ENCODE measurements around the gene CDC6.
"Not testable (repeated sequence)": the region's sequence is repeated elsewhere in the genome, so short reads cannot be mapped to it uniquely, and the experiment has no call there.

The CDC6 gene

DNA sequence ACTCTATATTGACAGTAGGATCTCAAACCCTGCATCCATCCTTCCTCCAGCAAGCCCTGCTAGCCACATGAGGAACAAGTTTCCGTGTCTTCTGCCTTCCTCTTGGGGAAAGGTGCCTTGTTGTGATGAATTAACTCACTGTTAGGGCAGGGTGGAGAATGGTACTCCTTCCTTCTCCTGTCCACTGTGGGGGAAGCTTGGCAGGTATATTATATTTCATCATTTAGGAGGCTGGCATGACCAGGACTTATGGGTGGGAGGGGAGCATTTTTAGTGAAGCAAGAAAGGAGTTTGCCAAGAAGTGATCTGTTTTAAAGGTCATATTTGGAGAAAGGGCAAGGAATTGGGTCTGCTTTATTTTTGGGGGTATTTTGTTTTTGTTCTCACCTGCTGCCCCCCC is 9.3 kb upstream of the CDC6 start:
- Mint-ChIP-seq H3K4me1 (peaks cover 39% of the 10 kb centered on the region), H3K4me3 (no peak overlapping the region), H3K9me3 (no peaks in the 10 kb centered on the region), H3K36me3 (peaks cover 98% of the 10 kb centered on the region), H3K27ac (peak overlapping the region; percentile 51)
- ATAC-seq (no peak), DNase-seq (ENCODE audit: low spot score in 2 of 2) (no peak)

DNA sequence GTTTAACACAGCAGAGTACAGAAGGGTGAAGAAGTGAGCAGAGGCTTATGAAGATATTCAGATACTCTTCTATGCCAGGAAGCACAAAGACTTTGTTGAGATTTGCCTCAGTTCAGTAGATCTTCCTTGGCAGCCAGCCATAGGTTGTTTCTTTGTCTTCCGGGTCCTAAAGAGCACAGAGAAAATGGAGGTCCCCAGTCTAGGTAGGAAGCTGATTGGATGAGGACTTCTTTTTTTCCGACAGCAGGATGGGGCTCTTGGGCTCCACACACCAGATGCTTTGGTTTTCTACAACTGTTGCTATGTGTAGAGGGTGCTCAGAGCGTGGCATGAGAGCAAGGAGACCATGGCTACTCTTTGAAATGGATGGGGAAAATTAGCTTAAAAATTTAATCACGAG is 8.3 kb upstream of the CDC6 start:
- Mint-ChIP-seq H3K27ac (peak overlapping the region; percentile 51), H3K4me1 (peaks cover 48% of the 10 kb centered on the region), H3K4me3 (no peak overlapping the region), H3K9me3 (no peaks in the 10 kb centered on the region), H3K36me3 (peaks cover 97% of the 10 kb centered on the region)
- no peak for ATAC-seq
- no peak for DNase-seq (ENCODE audit: low spot score in 2 of 2)

- DNase-seq (ENCODE audit: low spot score in 2 of 2) (peak in 1 of 2 donors; percentile 67), ATAC-seq (peak; percentile 14)
- Mint-ChIP-seq H3K36me3 (peaks cover 75% of the 10 kb centered on the region), H3K9me3 (no peaks in the 10 kb centered on the region), H3K4me1 (peaks cover 51% of the 10 kb centered on the region), H3K27ac (peak overlapping the region; percentile 4), H3K4me3 (peak overlapping the region; percentile 30)
These were observed 6.0 kb upstream of the CDC6 start for GRCh38 chr17:40281663-40282062.

DNA sequence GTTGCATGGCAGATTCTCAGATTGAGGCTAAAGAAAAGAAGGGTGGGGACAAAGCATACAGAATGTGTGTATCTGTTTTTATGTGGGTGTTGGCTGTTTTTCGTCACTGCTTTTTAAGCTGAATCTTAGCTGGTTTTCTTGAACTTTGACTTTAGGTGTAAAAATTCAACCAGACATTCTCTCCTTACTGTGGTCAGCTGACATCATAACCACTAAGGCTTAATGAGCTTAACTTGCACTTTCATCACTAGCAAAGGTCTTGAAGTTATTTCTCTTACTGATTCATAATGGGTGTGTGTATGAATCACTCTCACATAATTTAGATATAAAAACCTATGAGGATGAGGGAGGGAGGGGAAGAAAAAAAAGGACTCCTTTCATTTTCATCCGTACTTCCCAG is 4.0 kb upstream of the CDC6 start:
- Mint-ChIP-seq H3K4me1 (peaks cover 56% of the 10 kb centered on the region), H3K9me3 (no peaks in the 10 kb centered on the region), H3K36me3 (peaks cover 72% of the 10 kb centered on the region), H3K4me3 (peak overlapping the region; percentile 62), H3K27ac (peak overlapping the region; percentile 60)
- no peak for DNase-seq (ENCODE audit: low spot score in 2 of 2)
- peak; percentile 77 for ATAC-seq

- Mint-ChIP-seq H3K4me3 (peak overlapping the region; percentile 62), H3K36me3 (peaks cover 72% of the 10 kb centered on the region), H3K4me1 (peaks cover 59% of the 10 kb centered on the region), H3K27ac (peak overlapping the region; percentile 60), H3K9me3 (no peaks in the 10 kb centered on the region)
- DNase-seq (ENCODE audit: low spot score in 2 of 2) (no peak), ATAC-seq (no peak)
These were observed 3.5 kb upstream of the CDC6 start for GRCh38 chr17:40284085-40284713.

DNA sequence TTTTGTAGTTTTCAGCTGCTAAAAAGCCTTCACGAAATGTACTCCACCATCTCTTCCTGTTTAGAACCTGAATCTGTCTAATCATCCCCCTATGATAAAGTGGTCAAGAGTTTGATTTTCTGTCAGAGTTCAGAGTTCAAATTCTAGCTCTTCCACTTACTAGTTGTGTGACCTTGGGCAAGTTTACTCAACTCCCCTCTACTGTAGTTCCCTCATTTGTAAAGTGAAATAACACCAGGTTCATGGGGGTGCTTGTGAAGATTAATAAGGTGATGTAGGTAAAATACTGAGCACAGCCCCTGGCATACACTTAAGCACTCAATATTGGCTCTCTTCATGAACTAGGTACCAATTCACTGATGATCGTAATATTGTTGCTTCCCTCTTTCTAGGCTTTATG is 1.2 kb upstream of the CDC6 start:
- Mint-ChIP-seq H3K4me1 (peaks cover 62% of the 10 kb centered on the region), H3K9me3 (no peaks in the 10 kb centered on the region)

DNA sequence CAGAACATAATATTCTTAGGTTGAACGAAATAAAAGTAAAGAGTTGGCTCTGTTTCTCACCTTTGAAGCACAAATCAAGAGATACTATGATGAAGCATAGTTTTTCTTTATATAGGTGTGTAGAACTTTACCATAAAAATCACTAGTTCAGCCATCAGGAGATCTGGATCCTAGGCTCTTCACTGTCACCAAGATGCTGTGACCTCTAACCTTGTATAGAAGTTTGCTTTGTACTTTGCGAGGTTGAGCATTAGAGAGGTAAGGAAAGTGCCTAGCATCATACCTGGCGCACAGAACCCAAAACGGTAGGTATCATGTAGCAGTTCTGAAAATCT is 553 bp upstream of the CDC6 start:
- peak overlapping the region; percentile 97 for H3K4me3 Mint-ChIP-seq

More for the DNA sequence above, 1.2 kb upstream of the CDC6 start:
- peaks cover 72% of the 10 kb centered on the region for H3K36me3 Mint-ChIP-seq
- no peak overlapping the region for H3K4me3 Mint-ChIP-seq
- ATAC-seq (no peak), DNase-seq (ENCODE audit: low spot score in 2 of 2) (no peak)
- H3K27ac Mint-ChIP-seq: no peak overlapping the region

DNA sequence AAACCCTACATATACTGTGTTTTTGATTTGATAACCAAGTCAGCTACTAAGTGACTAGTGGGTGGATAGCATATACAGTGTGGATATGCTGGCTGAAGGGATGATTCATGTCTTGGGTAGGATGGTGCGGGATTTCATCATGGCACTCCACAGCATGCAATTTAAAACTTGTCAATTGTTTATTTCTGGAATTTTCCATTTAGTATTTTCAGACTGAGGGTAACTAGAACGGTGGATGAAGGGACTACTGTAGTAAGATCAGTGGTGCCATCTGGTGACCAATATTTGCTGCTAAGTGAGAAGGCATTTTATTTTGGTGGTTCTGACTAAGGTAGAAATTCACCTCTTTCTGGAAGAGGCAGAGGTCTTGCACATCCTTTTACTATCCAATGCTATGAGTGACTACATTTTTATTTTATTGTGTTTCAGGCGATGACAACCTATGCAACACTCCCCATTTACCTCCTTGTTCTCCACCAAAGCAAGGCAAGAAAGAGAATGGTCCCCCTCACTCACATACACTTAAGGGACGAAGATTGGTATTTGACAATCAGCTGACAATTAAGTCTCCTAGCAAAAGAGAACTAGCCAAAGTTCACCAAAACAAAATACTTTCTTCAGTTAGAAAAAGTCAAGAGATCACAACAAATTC is 3.1 kb downstream of the CDC6 start:
- Mint-ChIP-seq H3K36me3 (peaks cover 89% of the 10 kb centered on the region), H3K4me1 (peaks cover 38% of the 10 kb centered on the region), H3K9me3 (no peaks in the 10 kb centered on the region), H3K27ac (no peak overlapping the region), H3K4me3 (no peak overlapping the region)
- ATAC-seq (no peak), DNase-seq (ENCODE audit: low spot score in 2 of 2) (no peak)

More for the DNA sequence above, 553 bp upstream of the CDC6 start:
- H3K27ac Mint-ChIP-seq: peak overlapping the region; percentile 98
- DNase-seq (ENCODE audit: low spot score in 2 of 2) (no peak), ATAC-seq (no peak)
- H3K36me3 Mint-ChIP-seq: peaks cover 72% of the 10 kb centered on the region
- H3K4me1 Mint-ChIP-seq: peaks cover 55% of the 10 kb centered on the region
- no peaks in the 10 kb centered on the region for H3K9me3 Mint-ChIP-seq

DNA sequence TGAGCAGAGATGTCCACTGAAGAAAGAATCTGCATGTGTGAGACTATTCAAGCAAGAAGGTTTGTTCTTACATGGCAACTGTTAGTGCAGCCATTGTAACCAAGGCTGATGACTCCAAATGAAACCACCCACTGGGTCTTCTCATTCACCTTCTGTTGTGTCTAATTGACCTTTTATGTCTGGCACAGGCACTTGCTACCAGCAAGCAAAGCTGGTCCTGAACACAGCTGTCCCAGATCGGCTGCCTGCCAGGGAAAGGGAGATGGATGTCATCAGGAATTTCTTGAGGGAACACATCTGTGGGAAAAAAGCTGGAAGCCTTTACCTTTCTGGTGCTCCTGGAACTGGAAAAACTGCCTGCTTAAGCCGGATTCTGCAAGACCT is 3.6 kb downstream of the CDC6 start:
- ATAC-seq (no peak), DNase-seq (ENCODE audit: low spot score in 2 of 2) (no peak)
- Mint-ChIP-seq H3K9me3 (no peaks in the 10 kb centered on the region), H3K4me1 (peaks cover 43% of the 10 kb centered on the region), H3K36me3 (peaks cover 94% of the 10 kb centered on the region), H3K4me3 (no peak overlapping the region), H3K27ac (no peak overlapping the region)

GRCh38 chr17:40293363-40293762 is 5.7 kb downstream of the CDC6 start:
- no peak for DNase-seq (ENCODE audit: low spot score in 2 of 2)
- peak overlapping the region; percentile 39 for H3K27ac Mint-ChIP-seq

GRCh38 chr17:40295488-40296436 is 8.1 kb downstream of the CDC6 start:
- H3K27ac Mint-ChIP-seq: peak overlapping the region; percentile 35

More at GRCh38 chr17:40293363-40293762, 5.7 kb downstream of the CDC6 start:
- no peak overlapping the region for H3K4me3 Mint-ChIP-seq
- no peaks in the 10 kb centered on the region for H3K9me3 Mint-ChIP-seq
- no peak for ATAC-seq
- H3K4me1 Mint-ChIP-seq: peaks cover 28% of the 10 kb centered on the region
- H3K36me3 Mint-ChIP-seq: peaks cover 100% of the 10 kb centered on the region

GRCh38 chr17:40297511-40297910 is 9.8 kb downstream of the CDC6 start:
- Mint-ChIP-seq H3K9me3 (no peaks in the 10 kb centered on the region), H3K4me1 (peaks cover 9% of the 10 kb centered on the region), H3K4me3 (no peak overlapping the region), H3K27ac (no peak overlapping the region), H3K36me3 (peaks cover 100% of the 10 kb centered on the region)
- ATAC-seq (no peak), DNase-seq (ENCODE audit: low spot score in 2 of 2) (no peak)

More at GRCh38 chr17:40295488-40296436, 8.1 kb downstream of the CDC6 start:
- H3K9me3 Mint-ChIP-seq: no peaks in the 10 kb centered on the region
- H3K4me3 Mint-ChIP-seq: no peak overlapping the region
- DNase-seq (ENCODE audit: low spot score in 2 of 2): no peak
- H3K36me3 Mint-ChIP-seq: peaks cover 100% of the 10 kb centered on the region
- H3K4me1 Mint-ChIP-seq: peaks cover 15% of the 10 kb centered on the region
- ATAC-seq: peak; percentile 95

DNA sequence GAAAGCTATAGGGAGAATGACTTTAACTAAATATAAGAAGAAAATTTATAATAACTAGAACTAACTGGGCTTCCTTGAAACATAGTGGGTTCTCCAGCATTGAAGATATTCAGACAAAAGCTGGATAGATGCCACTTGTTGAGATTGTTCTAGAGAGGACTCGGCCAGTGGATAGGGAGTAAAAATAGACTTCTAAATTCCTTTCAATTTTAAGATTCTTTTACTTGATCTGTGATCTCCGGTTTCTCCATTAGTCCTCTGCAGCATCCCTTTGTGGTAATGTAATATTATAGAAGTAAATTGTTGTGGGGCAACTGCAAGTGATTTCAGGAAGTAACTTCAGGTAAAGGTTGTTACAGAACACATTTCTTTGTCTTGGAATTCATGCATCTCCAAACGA is 11.0 kb downstream of the CDC6 start:
- DNase-seq (ENCODE audit: low spot score in 2 of 2) (no peak), ATAC-seq (no peak)
- Mint-ChIP-seq H3K36me3 (peaks cover 100% of the 10 kb centered on the region), H3K9me3 (no peaks in the 10 kb centered on the region), H3K27ac (no peak overlapping the region), H3K4me3 (no peak overlapping the region), H3K4me1 (peaks cover 19% of the 10 kb centered on the region)

GRCh38 chr17:40299159-40299757 is 11.6 kb downstream of the CDC6 start:
- peaks cover 100% of the 10 kb centered on the region for H3K36me3 Mint-ChIP-seq
- not testable (repeated sequence) for ATAC-seq; H3K4me3 Mint-ChIP-seq; H3K27ac Mint-ChIP-seq; DNase-seq (ENCODE audit: low spot score in 2 of 2); H3K9me3 Mint-ChIP-seq
- peaks cover 24% of the 10 kb centered on the region for H3K4me1 Mint-ChIP-seq

GRCh38 chr17:40301315-40301714 is 13.6 kb downstream of the CDC6 start:
- DNase-seq (ENCODE audit: low spot score in 2 of 2) (no peak), ATAC-seq (no peak)
- Mint-ChIP-seq H3K4me1 (peaks cover 18% of the 10 kb centered on the region), H3K9me3 (no peaks in the 10 kb centered on the region), H3K4me3 (no peak overlapping the region), H3K36me3 (peaks cover 91% of the 10 kb centered on the region), H3K27ac (no peak overlapping the region)

Measured in stimulated activated effector memory CD8-positive, alpha-beta T cell treated with anti-CD3 and anti-CD28 coated beads, Interleukin-12 subunit alpha, Interleukin-12 subunit beta, amount 100 ng/mL, for 72 hours (primary cell).